SU-DHL-6 (cell line): ENCODE results near the gene NEK10.

Source experiments
- H2AFZ ChIP-seq: fragments of 200-600 bp; sonication (generic); 2 replicates; pipeline ENCODE4 v1.6.1; 2014; ENCODE audit warnings: low read depth, mild to moderate bottlenecking, moderate library complexity, mixed read lengths, antibody characterized with exemption, low read length; ENCODE audit not compliant: severe bottlenecking
- H3F3A ChIP-seq: fragments of 200-600 bp; shearing (Covaris generic); 2 replicates; pipeline ENCODE4 v1.6.0; 2016; ENCODE audit warnings: antibody characterized with exemption, mild to moderate bottlenecking; ENCODE audit not compliant: insufficient read depth
- H3K27ac ChIP-seq: fragments of 200-600 bp; sonication (generic); 2 replicates; pipeline ENCODE4 v1.5.1; 2016; ENCODE audit warnings: low read depth, mild to moderate bottlenecking, low read length, moderate library complexity, mixed read lengths
- H3K27me3 ChIP-seq: fragments of 200-600 bp; sonication (generic), shearing (Covaris generic); 2 replicates; pipeline ENCODE4 v1.6.0; 2014; ENCODE audit warnings: mild to moderate bottlenecking, low read length
- H3K36me3 ChIP-seq: fragments of 200-600 bp; sonication (generic); 2 replicates; pipeline ENCODE4 v1.6.1; 2014; ENCODE audit warnings: mild to moderate bottlenecking, low read length, mixed read lengths
- H3K4me2 ChIP-seq: fragments of 300-600, 200-600 bp; shearing (Covaris generic), sonication (generic); 2 replicates; pipeline ENCODE4 v1.6.0; 2014; ENCODE audit warnings: low read length, low read depth, mild to moderate bottlenecking; ENCODE audit not compliant: poor library complexity, severe bottlenecking
- H3K4me3 ChIP-seq: fragments of 200-600 bp; sonication (generic); 2 replicates; pipeline ENCODE4 v1.5.1; 2014; ENCODE audit warnings: antibody characterized with exemption, low read length, mild to moderate bottlenecking, mixed read lengths; ENCODE audit not compliant: insufficient read depth, poor library complexity, severe bottlenecking
- H3K79me2 ChIP-seq: fragments of 200-600 bp; sonication (generic); 2 replicates; pipeline ENCODE4 v1.6.1; 2014; ENCODE audit warnings: mild to moderate bottlenecking, low read length, moderate library complexity; ENCODE audit not compliant: insufficient read depth
- H3K9ac ChIP-seq: fragments of 200-600 bp; sonication (generic); 2 replicates; pipeline ENCODE4 v1.7.0; 2014; ENCODE audit warnings: mild to moderate bottlenecking, low read length
- H3K9me2 ChIP-seq: fragments of 200-600 bp; sonication (generic); replicated peaks from 2 replicates; pipeline ENCODE4 v1.6.1; 2014; ENCODE audit warnings: low read length; ENCODE audit not compliant: insufficient read depth
- H3K9me3 ChIP-seq: fragments of 200-600 bp; sonication (generic); 2 replicates; pipeline ENCODE4 v1.6.1; 2014; ENCODE audit warnings: low read length, mixed read lengths; ENCODE audit not compliant: insufficient read depth
- H4K20me1 ChIP-seq: fragments of 200-600 bp; sonication (generic); 2 replicates; pipeline ENCODE4 v1.6.1; 2014; ENCODE audit warnings: low read depth, mild to moderate bottlenecking, antibody characterized with exemption, low read length, moderate library complexity, mixed read lengths
- CTCF ChIP-seq: fragments of 200-600 bp; sonication (generic); IDR thresholded peaks from one replicate; pipeline ENCODE4 v1.5.1; 2017; ENCODE audit warnings: antibody characterized with exemption, mild to moderate bottlenecking, low read length, moderate library complexity; ENCODE audit not compliant: insufficient read depth, poor library complexity, severe bottlenecking
- EZH2phosphoT487 ChIP-seq: fragments of 200-600 bp; sonication (generic), shearing (Covaris generic); conservative IDR thresholded peaks from 2 replicates; pipeline ENCODE4 v1.6.1; 2018; ENCODE audit warnings: mild to moderate bottlenecking, antibody characterized with exemption, low read length, moderate library complexity, mixed read lengths

The NEK10 gene

GRCh38 chr3:27094721-27095120 is 274.5 kb downstream of the NEK10 start:
- no peak overlapping the region for H3K9ac ChIP-seq
- H2AFZ ChIP-seq = no peak overlapping the region
- H3K9me2 ChIP-seq = no peaks in the 10 kb centered on the region
- no peaks in the 10 kb centered on the region for H4K20me1 ChIP-seq
- H3K9me3 ChIP-seq = no peaks in the 10 kb centered on the region
- H3K79me2 ChIP-seq = no peaks in the 10 kb centered on the region
- H3K4me3 ChIP-seq = no peak overlapping the region
- no peak overlapping the region for H3K4me2 ChIP-seq
- no peaks in the 10 kb centered on the region for H3F3A ChIP-seq
- no peak overlapping the region for H3K27ac ChIP-seq
- TF ChIP-seq EZH2phosphoT487 (no peak), CTCF (no peak)
- H3K27me3 ChIP-seq = no peaks in the 10 kb centered on the region
- H3K36me3 ChIP-seq = no peaks in the 10 kb centered on the region

- H3K4me3 ChIP-seq = no peak overlapping the region
- no peaks in the 10 kb centered on the region for H3F3A ChIP-seq
- no peaks in the 10 kb centered on the region for H3K79me2 ChIP-seq
- no peaks in the 10 kb centered on the region for H4K20me1 ChIP-seq
- H3K9me2 ChIP-seq = no peaks in the 10 kb centered on the region
- H2AFZ ChIP-seq = no peak overlapping the region
- H3K27ac ChIP-seq = no peak overlapping the region
- H3K27me3 ChIP-seq = no peaks in the 10 kb centered on the region
- H3K9me3 ChIP-seq = no peaks in the 10 kb centered on the region
- H3K36me3 ChIP-seq = no peaks in the 10 kb centered on the region
- H3K9ac ChIP-seq = no peak overlapping the region
- no peak for TF ChIP-seq EZH2phosphoT487
- TF ChIP-seq CTCF = no peak
- H3K4me2 ChIP-seq = no peak overlapping the region
Measured at GRCh38 chr3:27093771-27094170, 275.4 kb downstream of the NEK10 start.

GRCh38 chr3:27090275-27091041 is 278.7 kb downstream of the NEK10 start:
- Histone ChIP-seq H3K27me3 (no peaks in the 10 kb centered on the region), H3K4me2 (no peak overlapping the region), H3K9ac (no peak overlapping the region), H3K9me3 (no peaks in the 10 kb centered on the region), H3K79me2 (no peaks in the 10 kb centered on the region), H3K4me3 (no peak overlapping the region), H3K9me2 (no peaks in the 10 kb centered on the region), H3K27ac (no peak overlapping the region), H3F3A (no peaks in the 10 kb centered on the region), H4K20me1 (no peaks in the 10 kb centered on the region), H3K36me3 (no peaks in the 10 kb centered on the region), H2AFZ (no peak overlapping the region)
- no peak for TF ChIP-seq CTCF
- TF ChIP-seq EZH2phosphoT487 = no peak
